ENCODE measurements around the gene MAGEB3.
"Not testable (repeated sequence)": the region's sequence is repeated elsewhere in the genome, so short reads cannot be mapped to it uniquely, and the experiment has no call there.

Gene MAGEB3, protein sequence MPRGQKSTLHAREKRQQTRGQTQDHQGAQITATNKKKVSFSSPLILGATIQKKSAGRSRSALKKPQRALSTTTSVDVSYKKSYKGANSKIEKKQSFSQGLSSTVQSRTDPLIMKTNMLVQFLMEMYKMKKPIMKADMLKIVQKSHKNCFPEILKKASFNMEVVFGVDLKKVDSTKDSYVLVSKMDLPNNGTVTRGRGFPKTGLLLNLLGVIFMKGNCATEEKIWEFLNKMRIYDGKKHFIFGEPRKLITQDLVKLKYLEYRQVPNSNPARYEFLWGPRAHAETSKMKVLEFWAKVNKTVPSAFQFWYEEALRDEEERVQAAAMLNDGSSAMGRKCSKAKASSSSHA

DNA sequence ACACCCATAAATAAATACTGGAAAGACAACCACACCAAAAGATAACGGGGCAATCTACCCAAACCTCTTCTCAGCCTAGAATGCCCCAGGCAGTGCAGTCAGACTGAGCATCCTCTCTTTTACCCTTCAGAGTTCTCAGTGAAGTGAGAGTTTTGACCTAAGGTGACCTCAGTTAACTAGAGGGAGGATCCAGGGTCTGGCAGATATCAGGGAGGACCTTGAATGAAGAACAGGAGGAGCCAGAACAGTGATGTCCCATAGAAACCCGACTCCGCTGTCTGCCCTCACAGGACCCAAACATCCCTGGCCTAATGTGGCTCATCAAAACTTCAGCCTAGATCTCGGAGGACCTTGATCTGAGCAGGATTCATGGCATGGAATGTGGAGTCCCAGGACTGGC, at the start of gene MAGEB3:
MAGEB3 (plus strand) TSS at position 263 of the 400 bp plus-strand sequence. CDS start 5,268 bp downstream, outside the sequence.
- DNase-seq: no peak

DNA sequence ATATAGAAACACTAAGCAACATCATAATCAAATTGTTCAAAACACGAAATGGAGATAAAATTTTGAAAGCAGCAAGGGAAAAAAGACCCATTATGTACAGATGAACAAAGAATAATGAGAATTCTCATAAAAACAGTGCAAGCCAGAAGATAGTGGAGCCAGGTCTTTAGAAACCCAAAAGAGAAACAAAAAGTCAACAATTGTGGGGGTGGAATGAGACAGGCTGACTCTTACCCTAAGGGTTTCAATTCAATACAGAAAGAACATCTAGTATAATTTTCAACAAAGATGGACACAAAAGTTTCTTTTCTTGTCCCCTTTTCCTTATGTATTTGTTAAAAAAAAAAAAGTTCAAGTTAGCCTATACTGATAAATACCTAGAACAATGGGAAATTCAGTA, 49.1 kb upstream of the MAGEB3 start:
- no peak for DNase-seq

DNA sequence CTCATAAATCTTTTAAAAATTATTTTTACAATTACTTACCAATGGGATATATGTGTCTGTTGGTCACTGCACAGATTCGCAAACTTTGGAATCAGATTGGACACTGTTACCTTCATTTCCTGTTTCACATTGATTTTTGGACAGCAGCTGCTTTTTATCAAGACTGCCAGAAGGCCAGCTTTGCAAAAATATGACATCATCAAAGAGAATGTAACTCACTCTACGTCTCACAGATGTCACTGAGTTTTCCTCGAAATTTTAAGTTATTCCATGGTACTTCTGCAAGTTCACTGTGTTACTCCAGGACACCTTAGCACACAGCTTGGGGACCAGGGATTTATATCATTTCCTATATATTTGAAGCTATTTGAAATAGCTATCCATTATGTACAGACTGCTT, 46.9 kb upstream of the MAGEB3 start:
- DNase-seq: no peak

DNA sequence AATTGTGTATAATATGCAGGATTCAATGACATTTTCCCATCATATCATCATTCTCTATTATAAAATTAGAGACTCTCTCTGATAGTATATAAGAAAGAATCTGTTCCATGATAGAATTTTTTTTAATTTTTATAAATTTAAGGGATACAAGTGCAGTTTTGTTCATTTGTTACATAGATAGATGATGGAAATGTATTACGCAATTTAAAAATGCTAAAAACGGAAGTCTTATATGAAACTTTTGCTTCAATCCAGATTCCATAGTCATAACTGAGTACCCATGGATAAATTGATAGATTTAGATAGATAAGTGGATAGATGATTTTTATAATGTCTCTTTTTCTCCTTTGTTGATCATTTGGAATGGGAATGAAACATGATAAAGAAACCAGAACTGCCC, 40.0 kb upstream of the MAGEB3 start:
- DNase-seq: no peak

DNA sequence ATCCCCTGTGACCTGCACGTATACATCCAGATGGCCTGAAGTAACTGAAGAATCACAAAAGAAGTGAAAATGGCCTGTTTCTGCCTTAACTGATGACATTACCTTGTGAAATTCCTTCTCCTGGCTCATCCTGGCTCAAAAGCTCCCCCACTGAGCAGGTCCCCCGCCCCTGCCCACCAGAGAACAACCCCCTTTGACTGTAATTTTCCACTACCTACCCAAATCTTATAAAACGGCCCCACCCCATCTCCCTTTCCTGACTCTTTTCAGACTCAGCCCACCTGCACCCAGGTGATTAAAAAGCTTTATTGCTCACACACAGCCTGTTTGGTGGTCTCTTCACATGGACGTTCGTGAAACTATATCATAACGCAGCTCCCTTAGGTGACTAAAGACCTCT, 36.5 kb upstream of the MAGEB3 start:
- DNase-seq: not testable (repeated sequence)

DNA sequence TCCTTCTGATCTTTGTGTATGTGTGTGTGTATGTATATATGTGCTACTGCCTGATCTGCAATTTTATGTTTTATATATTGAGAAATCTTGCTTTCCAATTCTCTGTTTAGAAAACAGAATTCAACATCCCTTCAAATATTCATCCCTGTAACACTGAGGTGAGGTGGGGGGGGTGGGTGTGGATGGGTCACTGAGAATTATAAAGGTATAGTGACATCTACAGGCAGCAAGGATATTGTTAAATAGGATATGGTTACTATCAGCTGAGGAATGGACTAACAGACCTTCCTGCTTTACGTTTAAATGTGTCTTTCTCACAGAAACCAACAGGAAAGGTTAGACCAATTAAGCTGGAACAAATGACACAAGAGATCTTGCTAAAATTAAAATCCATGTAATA, 34.1 kb upstream of the MAGEB3 start:
- no peak for DNase-seq

DNA sequence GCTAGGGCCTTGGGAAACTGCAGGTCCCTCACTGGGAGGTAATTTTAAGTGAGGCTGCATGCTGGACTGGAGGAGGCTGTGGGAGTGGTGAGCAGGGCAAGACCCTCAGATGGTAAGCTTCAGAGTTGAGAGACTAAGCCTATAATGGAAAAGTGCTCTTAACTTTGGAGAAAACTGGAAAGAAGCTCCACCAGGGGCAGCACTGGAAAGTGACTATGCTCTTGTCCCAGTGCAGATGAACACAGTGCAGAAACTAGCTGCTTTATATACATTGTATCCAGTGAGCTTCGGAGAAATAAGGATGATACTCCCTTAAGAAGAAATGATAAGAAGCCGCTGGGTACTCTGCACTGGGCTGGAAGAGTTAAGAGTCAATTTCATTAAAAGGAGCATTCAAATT, 18.3 kb upstream of the MAGEB3 start:
- no peak for DNase-seq

DNA sequence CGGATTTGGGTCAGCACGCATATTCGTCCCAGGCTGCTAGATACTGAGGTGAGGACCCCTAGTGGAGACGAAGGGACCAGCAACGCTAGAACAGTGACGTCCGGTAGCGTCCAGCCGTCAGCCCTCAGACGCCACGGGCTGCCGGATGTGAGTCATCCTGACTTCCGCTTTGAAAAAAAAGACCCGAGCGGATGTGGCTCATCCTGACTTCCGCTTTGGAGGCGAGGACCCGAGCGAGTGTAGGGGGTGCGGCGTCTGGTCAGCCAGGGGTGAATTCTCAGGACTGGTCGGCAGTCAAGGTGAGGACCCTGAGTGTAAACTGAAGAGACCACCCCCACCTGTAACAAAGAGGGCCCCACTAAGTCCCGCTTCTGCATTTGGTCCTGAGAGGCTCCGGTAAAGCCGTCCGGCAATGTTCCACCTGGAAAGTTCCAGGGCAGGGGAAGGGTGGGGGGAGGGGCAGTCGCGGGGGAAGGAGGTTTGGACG, 15.1 kb upstream of the MAGEB3 start, which contains the start of gene MAGEB2:
MAGEB2 (plus strand) TSS at position 207 of the 487 bp plus-strand sequence. CDS start 3,018 bp downstream, outside the sequence.
- no peak for DNase-seq

DNA sequence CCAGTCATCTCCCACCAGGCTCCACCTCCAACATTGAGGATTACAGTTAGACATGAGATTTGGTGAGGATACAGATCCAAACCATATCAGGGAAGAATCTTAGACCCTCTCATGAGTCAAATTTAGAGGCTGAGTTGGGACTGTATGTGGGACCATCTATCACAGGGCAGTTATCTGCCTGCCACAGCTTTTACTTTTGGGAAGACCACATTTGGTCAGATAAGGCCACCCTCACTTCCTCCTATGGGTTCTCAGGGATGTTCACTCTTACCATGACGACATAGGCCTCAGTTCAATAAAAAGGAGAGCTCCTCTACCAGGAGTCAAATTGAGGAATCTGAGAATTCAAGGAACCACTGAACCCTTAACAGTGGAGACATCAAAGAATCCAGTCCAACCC, 13.0 kb upstream of the MAGEB3 start:
- no peak for DNase-seq

DNA sequence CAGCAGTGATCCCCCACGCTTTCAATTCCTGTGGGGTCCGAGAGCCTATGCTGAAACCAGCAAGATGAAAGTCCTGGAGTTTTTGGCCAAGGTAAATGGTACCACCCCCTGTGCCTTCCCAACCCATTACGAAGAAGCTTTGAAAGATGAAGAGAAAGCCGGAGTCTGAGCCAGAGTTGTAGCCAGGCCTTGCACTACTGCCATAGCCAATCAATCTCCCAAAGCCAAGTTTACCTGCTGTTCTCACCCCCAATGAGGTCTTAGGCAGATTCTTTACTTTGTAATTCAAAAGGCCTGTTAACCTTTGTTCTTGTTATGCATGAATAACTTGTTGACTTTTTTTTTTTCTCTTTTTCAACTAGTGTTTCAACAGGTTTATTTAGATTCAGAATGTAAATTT, 11.1 kb upstream of the MAGEB3 start:
- no peak for DNase-seq

DNA sequence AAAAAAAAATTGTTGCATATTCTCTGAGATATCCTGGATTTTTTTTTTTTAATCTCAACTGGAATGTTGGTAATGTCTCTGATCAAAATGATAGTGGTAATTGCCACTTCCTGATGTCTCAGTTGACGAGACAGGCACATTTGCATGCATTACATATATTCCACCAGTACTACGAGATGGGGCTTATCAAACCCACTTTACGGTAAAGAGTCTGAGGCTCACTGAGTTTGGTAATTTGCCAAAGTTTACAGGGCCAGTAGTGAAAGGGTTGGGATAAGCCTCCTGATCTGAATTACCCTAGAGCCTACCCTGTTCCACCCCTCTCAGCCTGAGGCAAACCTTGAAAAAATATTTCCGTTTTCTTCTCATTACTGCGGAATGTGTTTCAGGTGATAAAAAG, 9.8 kb upstream of the MAGEB3 start:
- no peak for DNase-seq

DNA sequence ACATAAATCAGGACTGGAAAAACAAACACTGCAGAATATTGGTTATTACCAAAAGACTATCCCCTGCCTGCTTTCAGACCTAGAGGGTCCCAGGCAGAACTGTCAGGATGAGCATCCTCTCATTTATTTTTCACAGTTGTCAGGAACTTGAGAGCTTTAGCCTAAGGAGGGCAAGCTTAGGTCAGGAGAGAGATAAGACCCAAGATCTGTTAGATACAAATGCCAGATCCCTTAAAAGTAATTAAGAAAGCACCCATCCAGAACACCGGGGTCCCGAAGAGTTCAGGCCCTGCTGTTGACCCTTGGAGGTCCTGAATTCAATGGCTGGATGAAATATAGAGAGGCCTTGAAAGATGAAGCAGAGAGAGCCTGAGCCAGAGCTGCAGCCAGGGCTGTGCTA, 5.9 kb upstream of the MAGEB3 start:
- no peak for DNase-seq

DNA sequence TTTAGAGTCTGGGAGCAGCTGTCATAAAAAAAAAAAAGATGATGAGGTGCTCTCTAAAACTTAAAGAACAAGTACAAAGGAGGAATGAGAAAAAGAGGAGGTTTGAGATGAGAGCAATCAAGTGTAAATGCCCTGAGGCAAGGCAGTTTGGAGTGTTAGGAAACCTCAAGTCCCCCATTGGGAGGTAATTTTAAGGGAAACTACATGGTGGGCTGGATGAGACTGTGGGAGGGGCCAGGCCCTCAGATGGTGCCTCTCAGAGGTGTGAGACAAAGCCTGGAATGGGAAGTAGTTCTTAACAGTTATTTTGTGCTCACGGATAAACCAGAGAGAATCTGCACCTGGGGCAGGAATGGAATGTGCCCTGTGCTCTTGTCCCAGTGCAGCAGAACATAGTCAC, 1.9 kb upstream of the MAGEB3 start:
- no peak for DNase-seq

DNA sequence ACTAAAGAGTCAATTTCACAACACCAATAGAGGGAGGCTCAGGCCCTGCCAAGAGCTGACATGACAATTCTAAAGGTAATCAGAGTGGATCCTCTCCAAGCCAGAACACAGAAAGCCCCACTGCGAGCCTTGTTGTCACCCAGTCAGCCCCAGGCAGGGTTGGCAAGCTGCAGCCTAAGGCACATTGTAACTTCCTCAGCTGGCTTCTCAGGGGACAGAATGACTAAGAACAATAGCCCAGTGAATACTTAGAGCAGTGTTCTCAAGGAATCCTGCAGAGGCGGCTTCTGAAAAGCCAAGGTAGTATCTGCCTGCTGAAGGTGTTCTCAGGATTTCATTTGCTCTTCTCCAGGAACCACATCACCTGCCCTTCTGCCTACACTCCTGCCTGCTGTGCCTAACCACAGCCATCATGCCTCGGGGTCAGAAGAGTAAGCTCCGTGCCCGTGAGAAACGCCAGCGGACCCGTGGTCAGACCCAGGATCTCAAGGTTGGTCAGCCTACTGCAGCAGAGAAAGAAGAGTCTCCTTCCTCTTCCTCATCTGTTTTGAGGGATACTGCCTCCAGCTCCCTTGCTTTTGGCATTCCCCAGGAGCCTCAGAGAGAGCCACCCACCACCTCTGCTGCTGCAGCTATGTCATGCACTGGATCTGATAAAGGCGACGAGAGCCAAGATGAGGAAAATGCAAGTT, 11.4 kb downstream of the MAGEB3 start, which contains the start of gene MAGEB4:
MAGEB4 (plus strand) TSS at position 277 of the 692 bp plus-strand sequence; CDS start at position 413, 136 bp downstream.
- no peak for DNase-seq

DNA sequence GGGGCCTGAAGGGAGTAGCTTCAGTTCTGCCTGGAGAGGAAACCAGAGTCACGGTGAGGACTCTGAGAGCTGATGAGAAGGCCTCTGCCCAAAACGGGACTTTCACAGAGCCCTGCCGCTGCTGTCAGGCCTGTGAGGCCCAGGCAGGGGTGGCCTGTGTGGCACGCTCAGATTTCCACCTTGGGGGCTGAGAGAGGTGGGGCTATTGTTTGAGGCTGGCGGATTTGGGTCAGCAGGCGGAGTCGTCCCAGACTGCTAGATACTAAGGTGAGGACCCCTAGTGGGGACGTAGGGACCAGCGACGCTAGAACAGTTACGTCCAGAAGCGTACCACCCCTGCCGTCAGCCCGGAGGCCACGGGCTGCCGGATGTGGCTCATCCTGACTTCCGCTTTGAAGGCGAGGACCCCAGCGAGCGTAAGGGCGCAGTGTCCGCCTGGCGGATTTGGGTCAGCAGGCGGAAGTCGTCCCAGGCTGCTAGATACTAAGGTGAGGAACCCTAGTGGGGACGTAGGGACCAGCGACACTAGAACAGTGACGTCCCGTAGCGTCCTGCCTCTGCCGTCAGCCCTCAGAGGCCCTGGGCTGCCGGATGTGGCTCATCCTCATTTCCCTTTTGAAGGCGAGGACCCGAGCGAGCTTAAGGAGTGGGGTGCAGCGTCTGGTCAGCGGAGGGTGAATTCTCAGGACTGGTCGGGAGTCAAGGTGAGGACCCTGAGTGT, 16.5 kb downstream of the MAGEB3 start, which contains the start of gene MAGEB1:
MAGEB1 (plus strand) TSS at position 378 of the 721 bp plus-strand sequence. CDS start 3,348 bp downstream, outside the sequence.
- no peak for DNase-seq

DNA sequence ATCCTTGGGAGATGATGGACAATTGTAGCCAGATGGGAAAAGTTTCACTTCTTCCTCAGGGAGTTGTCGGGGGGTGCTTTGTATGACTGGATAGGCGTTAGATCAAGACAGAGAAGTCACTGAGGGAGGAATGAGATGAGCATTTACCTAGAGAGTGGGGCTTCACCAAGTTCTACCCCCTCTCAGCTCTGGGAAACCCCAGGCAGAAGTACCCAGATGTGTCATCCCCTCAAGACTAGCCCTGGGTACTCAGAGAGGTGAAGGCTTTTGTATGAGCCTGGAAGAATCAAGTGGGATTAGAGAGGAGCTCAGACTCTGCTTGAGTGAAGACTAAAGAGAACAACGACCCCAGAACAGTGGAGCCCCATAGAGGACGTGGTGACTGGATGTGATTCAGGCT, 18.4 kb downstream of the MAGEB3 start:
- no peak for DNase-seq

DNA sequence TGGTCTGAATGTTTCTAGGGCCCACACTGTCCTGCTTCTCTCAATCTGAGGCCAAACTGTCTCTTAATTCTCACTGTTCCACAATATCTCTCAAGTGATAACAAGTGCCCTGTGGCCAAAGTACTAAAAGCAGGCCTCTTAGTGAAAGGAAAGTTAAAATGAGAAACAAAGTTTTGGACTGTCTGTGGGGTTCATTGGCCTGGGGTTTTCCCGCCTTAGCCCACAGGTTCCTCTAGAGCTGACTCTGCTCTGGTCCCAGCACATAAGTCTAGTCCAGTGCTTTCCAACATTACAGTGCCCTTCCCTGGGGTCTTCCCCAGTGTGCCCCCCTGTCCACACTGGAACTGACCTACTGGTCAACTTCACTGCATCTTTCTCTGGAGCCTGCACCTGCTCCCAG, 22.8 kb downstream of the MAGEB3 start:
- DNase-seq: no peak

DNA sequence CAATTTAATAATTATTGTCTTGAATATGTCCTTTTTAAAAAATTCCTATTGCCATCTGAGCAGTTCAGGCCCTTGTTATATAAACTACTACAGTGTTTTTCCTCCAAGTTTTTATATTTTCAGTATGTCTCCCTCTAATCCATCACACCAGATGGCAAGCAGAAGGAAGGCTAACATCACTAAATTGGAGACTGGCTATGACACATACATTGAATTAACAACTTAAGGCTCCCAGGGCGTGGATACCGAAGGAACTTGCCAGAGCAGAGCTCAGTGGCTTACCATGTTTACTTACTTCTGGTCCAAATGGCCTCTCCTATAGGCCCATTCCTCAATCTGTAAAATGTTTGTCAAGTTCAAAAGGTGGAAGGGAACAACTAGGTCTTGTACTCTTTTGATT, 29.5 kb downstream of the MAGEB3 start:
- DNase-seq: no peak

DNA sequence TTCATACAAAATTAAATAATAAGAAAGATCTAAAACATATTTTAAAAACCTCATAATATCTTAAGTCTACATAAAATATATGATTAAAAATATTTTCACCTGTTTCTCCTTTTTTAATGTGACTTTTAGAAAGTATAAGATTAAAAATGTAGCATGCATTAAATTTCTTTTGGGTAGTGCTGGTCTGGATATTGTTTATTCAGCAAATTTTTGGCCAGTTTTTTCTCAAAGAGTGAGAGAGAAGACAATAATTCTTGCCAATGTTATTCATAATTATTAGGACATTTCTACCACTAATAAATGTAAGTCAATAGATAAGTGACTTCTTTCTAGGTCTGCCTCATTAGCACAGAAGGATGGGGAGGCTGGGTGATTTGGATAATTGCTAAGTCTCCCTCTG, 30.6 kb downstream of the MAGEB3 start:
- no peak for DNase-seq

DNA sequence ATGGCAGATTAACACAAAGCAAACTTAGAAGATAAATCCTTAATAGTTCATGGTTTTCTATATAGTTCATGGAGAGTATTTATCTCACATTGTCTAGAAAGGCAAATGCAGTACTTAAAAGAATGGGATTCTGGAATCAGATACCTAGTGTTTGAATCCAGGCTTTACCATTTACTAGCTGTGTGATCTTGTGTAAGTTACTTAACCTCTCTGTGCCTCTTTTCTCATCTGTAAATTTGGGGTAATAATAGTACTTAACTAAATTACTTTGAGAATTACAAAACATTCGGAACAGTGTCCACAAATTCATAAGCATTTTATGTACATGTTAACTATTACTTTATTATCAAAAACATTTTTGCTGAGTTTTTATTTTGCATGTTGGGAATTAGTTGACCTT, 32.3 kb downstream of the MAGEB3 start:
- DNase-seq: no peak

DNA sequence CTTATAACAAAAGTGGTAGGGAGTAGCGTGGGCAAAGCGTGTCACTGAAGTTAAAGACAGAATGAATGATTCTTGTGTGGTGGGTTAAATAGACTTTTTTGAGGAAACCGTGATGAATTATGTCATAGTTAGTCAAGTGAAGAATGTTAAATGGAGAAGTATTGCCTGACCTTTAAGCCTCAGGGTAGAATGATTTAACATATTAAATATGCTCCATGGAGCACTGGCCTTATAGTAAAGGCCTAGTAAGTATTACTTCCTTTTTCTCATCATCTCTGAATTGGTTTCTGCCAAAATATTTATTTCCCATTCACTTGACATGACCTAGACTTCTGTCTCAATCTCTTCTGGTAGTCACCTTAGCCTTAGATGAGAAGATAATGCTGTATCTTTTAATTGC, 40.2 kb downstream of the MAGEB3 start:
- no peak for DNase-seq

DNA sequence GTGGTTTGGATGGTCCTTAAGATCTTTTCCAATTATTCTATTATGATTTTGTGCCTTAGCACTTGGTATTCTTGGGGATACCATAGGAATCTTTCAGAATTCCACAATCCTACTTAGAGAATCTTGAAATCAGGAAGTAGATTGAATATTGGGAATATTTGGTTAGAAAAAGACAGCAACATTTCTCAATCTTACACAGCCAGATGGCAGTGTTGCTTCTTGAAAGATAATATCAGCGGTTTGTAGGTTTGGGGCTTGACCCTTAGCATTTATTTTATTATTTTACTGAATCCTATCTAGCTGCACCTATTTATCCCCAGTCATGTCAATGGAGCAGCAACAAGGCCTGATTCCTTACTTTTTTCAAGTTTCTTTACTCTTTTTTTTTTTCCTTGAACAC, 45.0 kb downstream of the MAGEB3 start:
- DNase-seq: no peak

DNA sequence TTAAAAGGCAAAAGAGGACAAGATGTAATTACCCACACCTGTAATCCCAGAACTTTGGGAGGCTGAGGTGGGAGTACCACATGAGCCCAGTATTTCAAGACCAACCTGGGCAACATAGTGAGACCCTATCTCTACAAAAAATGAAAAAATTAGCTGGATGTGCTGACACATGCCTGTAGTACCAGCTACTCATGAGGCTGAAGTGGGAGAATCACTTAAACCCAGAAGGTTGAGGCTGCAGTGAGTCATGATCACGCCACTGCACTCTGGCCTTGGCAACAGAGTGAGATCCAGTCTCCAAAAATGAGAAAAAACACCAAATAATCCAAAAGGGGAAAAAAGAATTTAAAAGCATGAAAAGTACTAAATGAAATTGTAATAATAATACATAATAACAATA, 47.9 kb downstream of the MAGEB3 start:
- DNase-seq: no peak
